A549 (cell line): ENCODE measurements around the gene ZBTB48.

ENCODE experiments used
- CEBPB ChIP-seq, 2 experiments: fragments of >200 bp in 1 of 2; sonication (Bioruptor Twin) in 1 of 2; formaldehyde crosslinking in 1 of 2; IDR thresholded peaks; 2 replicates each; pipeline ENCODE4 v1.6.1; 2012 to 2016
- CHD2 ChIP-seq: fragments of 150-350 bp; IDR thresholded peaks from 2 replicates; pipeline ENCODE4 v1.6.1; 2014; ENCODE audit warnings: low read length; ENCODE audit not compliant: partially characterized antibody
- EP300 ChIP-seq, 2 experiments: fragments of >200 bp; sonication (Bioruptor Twin); formaldehyde crosslinking; IDR thresholded peaks; 2 replicates in 1 of 2; 3 replicates in 1 of 2; pipeline ENCODE4 v1.6.1; 2016 to 2017
- JUN ChIP-seq, 2 experiments: fragments of >200 bp; sonication (Bioruptor Twin); formaldehyde crosslinking; IDR thresholded peaks; 2 replicates in 1 of 2; 3 replicates in 1 of 2; pipeline ENCODE4 v1.6.1; 2016 to 2017
- JUNB ChIP-seq: fragments of >200 bp; sonication (Bioruptor Twin); formaldehyde crosslinking; IDR thresholded peaks from 2 replicates; pipeline ENCODE4 v1.6.1; 2016
- POLR2A ChIP-seq: IDR thresholded peaks from 2 replicates; pipeline ENCODE4 v1.6.1; 2012; ENCODE audit warnings: mild to moderate bottlenecking, low read length
- RAD21 ChIP-seq, 2 experiments: fragments of >200 bp in 1 of 2; sonication (Bioruptor Twin) in 1 of 2; formaldehyde crosslinking in 1 of 2; IDR thresholded peaks in 1 of 2; conservative IDR thresholded peaks in 1 of 2; 2 replicates in 1 of 2; 3 replicates in 1 of 2; pipeline ENCODE4 v1.6.1; 2012 to 2018; ENCODE audit warnings: inconsistent platforms in 1 of 2
- RCOR1 ChIP-seq: fragments of 150-350 bp; IDR thresholded peaks from 2 replicates; pipeline ENCODE4 v1.6.1; 2014; ENCODE audit warnings: antibody characterized with exemption, low read length, low read depth
- RNF2 ChIP-seq: fragments of 200-600 bp; sonication (generic); IDR thresholded peaks from 2 replicates; pipeline ENCODE4 v1.6.1; 2016; ENCODE audit warnings: low read depth, mild to moderate bottlenecking, antibody characterized with exemption, moderate library complexity, borderline replicate concordance
- TF ChIP-seq, protein P1 (sequence below): fragments of >200 bp; sonication (Bioruptor Twin); formaldehyde crosslinking; IDR thresholded peaks from 3 replicates; pipeline ENCODE4 v1.5.1; 2016

DNA sequence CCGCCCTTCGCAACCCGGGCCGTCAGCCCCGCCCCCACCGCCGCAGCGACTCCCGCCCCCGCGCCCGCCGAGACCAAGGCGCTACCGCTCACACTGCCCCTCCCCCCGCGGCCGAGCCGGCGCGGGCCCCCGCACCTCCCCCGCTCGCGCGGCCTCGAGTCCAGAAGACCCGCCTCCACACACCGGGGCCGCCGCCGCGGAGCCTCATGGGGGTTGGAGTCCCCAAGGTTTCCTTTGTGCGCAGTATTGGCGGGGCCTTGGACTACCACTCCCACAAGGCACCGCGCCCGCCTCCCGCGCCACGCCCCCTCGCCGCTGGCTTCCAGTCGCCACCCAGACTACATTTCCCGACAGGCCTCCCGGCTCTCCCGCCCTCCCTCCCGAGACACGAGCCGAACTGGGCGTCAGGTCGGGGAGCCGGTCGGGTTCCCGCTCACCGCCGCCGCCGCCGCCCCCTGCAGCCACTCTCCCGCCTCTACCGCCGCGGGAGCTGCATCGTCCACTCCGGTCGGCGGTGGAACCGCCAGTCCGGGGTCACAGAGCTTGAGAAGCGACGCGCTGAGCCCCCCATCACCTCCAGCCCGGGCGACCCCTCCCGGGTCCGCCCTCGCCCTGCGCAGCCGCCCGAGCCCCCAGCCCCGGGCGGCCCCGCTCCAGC, 33.7 kb downstream of the ZBTB48 start, which contains the start of gene PHF13:
- no peak for TF ChIP-seq RAD21 (conservative IDR thresholded peaks at IDR 0.05 in 1 of 2, IDR thresholded peaks at IDR 0.05 in 1 of 2)
- 0 out of 2 replicates have a peak, but pooled peaks have one; percentile 10 for TF ChIP-seq POLR2A
- TF ChIP-seq EP300 (IDR thresholded peaks at IDR 0.05), result no peak
- no peak for TF ChIP-seq CEBPB (IDR thresholded peaks at IDR 0.05)
- TF ChIP-seq, protein P1, sequence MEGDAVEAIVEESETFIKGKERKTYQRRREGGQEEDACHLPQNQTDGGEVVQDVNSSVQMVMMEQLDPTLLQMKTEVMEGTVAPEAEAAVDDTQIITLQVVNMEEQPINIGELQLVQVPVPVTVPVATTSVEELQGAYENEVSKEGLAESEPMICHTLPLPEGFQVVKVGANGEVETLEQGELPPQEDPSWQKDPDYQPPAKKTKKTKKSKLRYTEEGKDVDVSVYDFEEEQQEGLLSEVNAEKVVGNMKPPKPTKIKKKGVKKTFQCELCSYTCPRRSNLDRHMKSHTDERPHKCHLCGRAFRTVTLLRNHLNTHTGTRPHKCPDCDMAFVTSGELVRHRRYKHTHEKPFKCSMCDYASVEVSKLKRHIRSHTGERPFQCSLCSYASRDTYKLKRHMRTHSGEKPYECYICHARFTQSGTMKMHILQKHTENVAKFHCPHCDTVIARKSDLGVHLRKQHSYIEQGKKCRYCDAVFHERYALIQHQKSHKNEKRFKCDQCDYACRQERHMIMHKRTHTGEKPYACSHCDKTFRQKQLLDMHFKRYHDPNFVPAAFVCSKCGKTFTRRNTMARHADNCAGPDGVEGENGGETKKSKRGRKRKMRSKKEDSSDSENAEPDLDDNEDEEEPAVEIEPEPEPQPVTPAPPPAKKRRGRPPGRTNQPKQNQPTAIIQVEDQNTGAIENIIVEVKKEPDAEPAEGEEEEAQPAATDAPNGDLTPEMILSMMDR, result no peak
- peak; percentile 58 for TF ChIP-seq CHD2
- TF ChIP-seq JUN (IDR thresholded peaks at IDR 0.05), result peak in 1 of 2 experiments; percentile 45; a peak in 1 of 5 replicates
- no peak for TF ChIP-seq RNF2
- TF ChIP-seq RCOR1, result no peak
- TF ChIP-seq JUNB, result no peak
